GM19455 (cell line): ENCODE results near the gene WRAP73.

ENCODE experiments used
- ATAC-seq: cut with Tn5 transposase; IDR thresholded peaks from one replicate; pipeline ENCODE4 v1.9.1; 2021; ENCODE audit not compliant: unreplicated experiment

The WRAP73 gene

GRCh38 chr1:3669421-3669821 lies 19.5 kb upstream of the WRAP73 start:
- no peak for ATAC-seq

GRCh38 chr1:3668585-3669300 lies 18.8 kb upstream of the WRAP73 start:
- ATAC-seq, result no peak

GRCh38 chr1:3668148-3668547 lies 18.2 kb upstream of the WRAP73 start:
- ATAC-seq, result no peak

DNA sequence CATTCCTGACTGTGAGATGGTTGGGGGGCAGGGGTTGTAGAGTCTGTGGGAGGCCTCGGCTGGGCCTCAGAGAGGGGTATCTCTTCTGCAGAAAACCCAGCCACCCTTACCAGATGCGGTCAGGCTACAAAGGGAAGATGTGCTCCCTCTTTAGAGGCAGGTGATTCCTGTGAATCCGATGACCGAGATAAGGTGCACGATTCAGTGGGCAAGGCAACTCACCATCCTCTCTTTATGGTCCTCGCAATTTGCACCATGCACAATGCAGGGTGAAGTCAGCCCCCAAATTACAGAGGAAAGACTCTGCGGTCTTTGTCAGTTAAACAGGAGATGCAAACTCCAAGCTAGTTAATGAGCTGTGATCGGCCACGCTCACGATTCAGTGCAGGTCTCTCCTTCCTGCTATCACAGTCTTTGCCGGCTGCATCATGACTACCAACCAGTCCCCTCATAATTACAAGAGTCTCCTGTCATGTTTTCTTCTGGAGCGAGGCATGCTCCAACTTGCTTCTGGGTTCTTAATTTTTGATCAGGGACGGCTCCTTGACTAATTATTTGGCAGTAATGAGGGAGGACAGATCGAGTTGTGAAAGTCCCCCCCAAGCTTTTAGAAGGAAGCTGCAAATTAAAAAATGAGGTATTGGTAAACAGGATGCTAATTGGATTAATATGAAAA lies 14.9 kb upstream of the WRAP73 start:
- ATAC-seq, result no peak

- ATAC-seq, result no peak
Observed at GRCh38 chr1:3663999-3664699, 14.2 kb upstream of the WRAP73 start.

DNA sequence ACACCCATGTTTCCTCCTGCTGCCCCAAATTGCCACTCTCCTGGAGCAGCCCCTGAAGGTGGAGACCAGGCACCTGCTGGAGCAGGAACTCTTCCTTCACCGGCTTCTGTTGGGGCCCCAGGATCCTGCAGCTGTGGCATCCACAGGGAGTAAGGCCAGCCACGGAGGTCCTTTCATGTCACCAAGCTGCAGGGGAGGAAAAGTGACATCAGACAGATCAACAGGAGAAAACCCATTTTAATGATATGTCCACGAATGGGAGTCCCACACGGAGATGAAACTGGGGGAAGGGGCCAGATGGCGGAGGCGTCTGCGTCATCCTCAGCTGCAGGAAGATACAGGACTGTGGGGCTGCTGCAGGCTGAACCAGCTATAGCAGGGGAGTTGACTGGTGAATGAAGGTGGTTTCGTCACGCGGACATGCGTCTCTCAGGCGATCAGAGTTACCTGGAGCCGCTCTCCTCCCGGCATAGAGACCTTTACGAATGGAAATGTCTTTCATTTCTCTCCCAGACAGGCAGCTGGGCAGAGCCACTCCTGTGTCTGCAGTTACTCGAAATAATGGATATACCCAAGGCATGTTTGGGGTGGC lies 12.3 kb upstream of the WRAP73 start:
- ATAC-seq, result no peak

- no peak for ATAC-seq
Observed at GRCh38 chr1:3661631-3662030, 11.7 kb upstream of the WRAP73 start.

- ATAC-seq, result no peak
Observed at GRCh38 chr1:3660704-3661103, 10.8 kb upstream of the WRAP73 start.

- ATAC-seq, result no peak
Observed at GRCh38 chr1:3659093-3659492, 9.2 kb upstream of the WRAP73 start.

GRCh38 chr1:3658231-3658615 lies 8.3 kb upstream of the WRAP73 start:
- no peak for ATAC-seq

DNA sequence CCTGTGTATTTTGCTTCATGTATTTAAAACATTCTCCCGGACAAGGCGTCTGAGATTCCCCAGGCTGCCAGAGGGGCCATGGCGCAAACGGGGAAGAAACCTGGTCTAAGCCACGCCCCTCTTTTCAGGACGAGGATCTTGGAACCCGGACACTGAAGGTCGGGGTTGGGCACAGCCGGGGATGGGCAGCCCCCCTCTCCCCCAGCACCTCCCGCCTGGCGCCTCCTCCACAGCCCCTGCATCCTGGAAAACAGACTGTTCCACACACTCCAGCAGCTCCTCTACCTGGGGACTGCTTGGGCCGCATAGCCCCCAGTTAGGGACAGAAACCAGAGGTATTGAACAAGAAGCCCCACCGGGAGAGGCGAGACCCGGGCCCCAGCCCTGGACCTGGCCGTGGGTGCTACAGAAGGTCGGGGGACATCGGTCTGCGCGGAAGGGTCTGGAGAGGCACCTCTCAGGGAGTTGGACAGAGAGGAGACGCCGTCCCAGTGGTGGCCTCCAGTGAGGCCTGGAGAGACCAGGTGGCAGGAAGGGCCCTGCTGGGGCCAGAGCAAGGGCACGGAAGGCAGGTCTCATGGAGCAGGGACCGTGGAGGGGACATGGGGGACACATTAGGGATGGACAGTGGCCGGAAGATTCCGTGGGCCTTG lies 7.8 kb upstream of the WRAP73 start:
- ATAC-seq, result no peak

DNA sequence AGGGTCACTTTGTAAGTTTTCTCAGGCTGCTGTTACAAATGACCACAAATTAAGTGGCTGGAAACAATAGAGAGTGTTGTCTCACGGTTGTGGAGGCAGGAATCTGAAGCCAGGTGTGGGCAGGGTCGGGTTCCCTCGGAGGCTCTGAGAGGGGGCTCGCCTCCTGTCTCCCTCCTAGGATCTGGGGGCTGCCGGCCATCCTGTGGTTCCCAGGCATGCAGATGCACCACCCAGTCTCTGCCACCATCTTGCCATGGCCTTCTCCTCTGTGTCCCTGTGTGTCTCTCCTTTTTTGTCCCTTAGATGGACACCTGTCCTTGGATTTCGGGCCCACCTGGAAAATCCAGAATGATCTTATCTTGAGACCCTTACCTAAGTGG lies 7.2 kb upstream of the WRAP73 start:
- ATAC-seq, result no peak

- ATAC-seq, result no peak
Observed at GRCh38 chr1:3656450-3657095, 6.7 kb upstream of the WRAP73 start.

DNA sequence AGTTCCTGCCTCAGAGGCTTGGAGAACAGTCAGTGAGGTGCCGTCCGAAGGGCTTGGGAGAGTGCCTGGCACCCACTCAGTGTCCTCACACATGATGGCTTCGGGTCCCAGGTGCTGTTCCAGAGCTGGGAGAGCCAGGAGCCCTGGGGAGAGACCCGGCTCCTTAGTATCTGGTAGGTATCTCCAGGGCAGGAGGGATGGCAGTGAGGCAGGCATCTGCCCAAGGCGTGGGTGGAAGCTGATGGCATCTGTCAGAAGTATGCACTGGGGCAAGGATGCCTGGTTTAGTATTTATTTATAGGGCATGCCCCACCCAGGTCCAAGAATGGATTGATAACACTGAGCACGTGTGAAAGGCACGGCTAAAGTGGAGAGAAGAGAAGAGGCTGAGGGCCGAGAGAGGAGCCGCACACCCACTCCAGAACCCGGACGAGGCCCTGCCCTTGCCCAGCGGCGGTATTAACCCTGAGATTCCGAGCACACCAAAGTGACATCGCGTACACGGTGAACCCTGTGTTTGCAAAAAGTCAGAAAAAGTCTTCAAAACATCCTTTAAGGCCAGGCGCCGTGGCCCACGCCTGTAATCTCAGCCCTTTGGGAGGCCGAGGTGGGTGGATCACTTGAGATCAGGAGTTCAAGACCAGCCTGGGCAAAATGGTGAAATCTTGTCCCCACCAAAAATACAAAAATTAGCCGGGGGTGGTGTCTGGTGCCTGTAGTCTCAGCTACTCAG lies 4.8 kb upstream of the WRAP73 start:
- no peak for ATAC-seq

GRCh38 chr1:3653286-3653618 lies 3.3 kb upstream of the WRAP73 start:
- no peak for ATAC-seq

DNA sequence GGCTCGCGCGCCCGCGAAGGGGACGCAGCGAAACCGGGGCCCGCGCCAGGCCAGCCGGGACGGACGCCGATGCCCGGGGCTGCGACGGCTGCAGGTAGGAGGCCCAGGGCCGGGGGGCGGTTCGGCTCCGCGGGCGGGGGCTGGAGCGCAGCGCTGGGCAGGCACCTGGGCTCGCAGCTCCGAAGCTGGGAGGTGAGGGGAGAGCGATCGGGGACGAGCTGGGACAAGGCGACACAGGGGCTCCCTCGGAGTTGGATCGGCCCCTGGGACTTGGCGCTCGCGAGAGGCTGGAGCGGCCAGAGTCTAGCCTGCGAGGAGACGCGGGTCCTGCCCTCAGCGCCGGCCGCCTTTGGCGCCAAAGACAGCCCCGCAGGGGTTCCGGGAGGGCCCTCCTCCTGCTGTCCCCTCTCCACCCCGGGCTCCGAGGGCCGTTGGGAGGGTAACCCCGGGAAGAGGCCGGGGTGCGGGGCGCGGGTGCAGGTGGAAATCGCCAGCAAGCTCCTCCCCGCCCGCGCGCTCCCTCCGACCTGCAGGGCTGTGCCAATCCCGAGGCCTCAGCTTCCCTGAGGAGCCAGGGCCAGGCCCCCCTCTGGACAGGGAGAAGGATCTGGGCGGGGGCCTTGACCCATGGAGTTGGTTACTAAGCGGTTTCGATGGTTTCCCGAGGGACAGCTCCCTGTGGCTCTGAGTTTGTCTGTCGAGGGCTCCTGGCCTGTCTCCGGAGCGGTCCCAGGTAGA lies 2.8 kb upstream of the WRAP73 start:
- ATAC-seq, result peak; percentile 6

GRCh38 chr1:3651930-3652547 lies 2.1 kb upstream of the WRAP73 start, which contains the start of gene TP73:
TP73 (plus strand) TSS chr1:3652516; CDS start chr1:3682366, 29,850 bp downstream.
- ATAC-seq, result peak; percentile 34

GRCh38 chr1:3651026-3651929 lies 1.4 kb upstream of the WRAP73 start:
- ATAC-seq, result no peak
